Fibroblast of peridontal ligament (primary cell): ENCODE measurements around the gene HMGCL.
"Not testable (repeated sequence)": the region's sequence is repeated elsewhere in the genome, so short reads cannot be mapped to it uniquely, and the experiment has no call there.

Experiments
- DNase-seq: peaks from one replicate; pipeline ENCODE4 v3.0.0-alpha.2; 2010; ENCODE audit errors: extremely low read depth

The HMGCL gene

DNA sequence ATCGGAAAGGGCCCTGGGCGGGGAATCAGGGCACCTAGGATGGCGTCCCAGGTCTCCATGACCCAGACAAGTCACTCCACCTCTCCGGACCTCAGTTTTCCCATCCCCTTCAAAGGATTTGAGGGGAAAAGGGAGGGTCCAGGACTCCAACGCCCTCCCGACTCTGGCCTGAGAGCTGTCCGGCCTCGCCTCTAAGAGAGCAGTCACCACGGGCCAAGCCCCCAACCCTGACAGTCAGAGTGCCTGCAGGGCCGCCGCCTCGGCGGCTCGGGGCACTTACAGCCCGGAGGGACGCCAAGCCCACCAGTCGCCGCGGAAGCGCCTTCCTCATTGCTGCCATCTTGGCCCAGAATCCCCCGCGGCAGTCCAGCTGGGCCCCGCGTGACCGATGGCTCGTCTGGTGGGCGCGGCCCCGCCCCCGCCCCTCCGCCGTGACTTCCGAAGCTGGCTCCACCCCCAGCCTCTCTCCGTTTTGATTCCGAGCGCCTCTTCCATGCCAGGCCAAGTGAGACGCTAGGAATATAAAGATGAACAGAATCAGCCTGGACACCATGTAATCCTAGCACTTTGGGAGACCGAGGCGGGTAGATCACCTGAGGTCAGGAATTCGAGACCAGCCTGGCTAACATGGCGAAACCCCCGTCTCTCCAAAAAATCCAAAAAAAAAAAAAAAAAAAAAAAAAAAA lies at the start of gene HMGCL:
Gene HMGCL (minus strand): TSS at position 354 of the 686 bp plus-strand sequence. CDS start 14 bp downstream, at position 340.
- DNase-seq: peak; percentile 84

GRCh38 chr1:23872421-23872820 lies 47.2 kb upstream of the HMGCL start:
- no peak for DNase-seq

- no peak for DNase-seq
These were observed 43.8 kb upstream of the HMGCL start for GRCh38 chr1:23869051-23869450.

- DNase-seq: no peak
These were observed 43.4 kb upstream of the HMGCL start for GRCh38 chr1:23868557-23869016.

DNA sequence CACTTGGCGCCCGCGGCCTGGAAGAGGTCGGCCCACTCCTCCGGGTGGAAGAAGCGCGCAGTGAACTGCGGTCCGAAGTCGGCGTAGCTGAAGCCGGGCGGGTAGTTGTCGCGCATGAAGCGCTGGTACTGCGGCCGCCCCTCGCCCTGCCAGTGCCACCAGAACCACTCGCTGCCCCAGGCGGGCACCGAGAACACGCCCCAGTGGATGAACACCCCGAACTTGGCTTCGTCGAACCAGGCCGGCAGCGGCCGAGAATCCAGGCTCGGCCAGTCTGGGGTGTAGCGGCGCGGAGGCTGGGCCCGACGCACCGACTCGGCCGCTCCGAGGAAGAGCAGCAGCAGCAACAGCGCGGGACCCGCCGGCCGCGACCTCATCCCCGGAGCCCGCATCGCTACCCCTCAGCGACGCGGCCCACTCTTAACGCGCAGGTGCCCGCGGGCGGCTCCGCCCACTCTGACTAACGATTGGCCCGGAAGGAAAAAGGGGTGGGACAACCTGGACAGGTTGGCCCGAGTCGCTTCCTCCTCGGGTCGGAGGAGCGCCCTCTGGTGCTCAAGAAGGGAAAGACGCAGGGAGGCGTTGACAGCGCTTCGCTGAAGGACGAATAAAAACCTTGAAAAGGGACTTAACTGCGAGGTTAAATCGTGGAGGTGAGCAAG lies 42.8 kb upstream of the HMGCL start, which contains the start of gene FUCA1:
Gene FUCA1 (minus strand): TSS at position 396 of the 662 bp plus-strand sequence. CDS start 4 bp downstream, at position 392.
- DNase-seq: peak; percentile 81

- no peak for DNase-seq
These were observed 42.3 kb upstream of the HMGCL start for GRCh38 chr1:23867542-23867894.

GRCh38 chr1:23865543-23865930 lies 40.3 kb upstream of the HMGCL start:
- peak; percentile 42 for DNase-seq

DNA sequence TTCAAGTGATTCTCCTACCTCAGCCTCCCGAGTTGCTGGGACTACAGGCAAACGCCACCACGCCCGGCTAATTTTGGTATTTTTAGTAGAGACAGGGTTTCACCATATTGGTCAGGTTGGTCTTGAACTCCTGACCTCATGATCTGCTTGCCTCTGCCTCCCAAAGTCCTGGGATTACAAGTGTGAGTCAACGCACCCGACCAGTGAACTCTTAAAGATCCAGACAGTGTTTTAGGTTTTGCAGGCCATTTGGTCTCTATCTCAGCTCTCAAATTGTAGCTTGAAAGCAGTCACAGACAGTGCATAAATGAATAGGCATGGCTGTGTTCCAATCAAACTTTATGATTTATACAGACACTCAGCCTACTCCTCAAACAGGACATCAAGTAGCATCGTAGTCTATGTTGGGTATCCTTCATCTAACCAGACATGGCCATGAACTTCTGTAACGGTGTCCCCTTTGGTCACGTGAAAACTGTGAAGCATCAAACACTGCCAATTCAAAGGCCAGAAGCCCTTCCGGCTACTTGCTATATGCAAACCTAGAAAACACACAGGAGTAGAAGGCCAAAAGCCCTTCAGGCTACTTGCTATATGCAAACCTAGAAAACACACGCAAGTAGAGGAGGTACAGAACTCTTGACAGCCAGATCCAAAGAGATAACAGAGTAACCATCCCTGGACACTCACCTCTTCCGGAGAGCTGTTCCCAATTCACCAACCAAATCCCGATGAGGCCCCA lies 39.7 kb upstream of the HMGCL start:
- DNase-seq: no peak

GRCh38 chr1:23862640-23863039 lies 37.4 kb upstream of the HMGCL start:
- DNase-seq: no peak

DNA sequence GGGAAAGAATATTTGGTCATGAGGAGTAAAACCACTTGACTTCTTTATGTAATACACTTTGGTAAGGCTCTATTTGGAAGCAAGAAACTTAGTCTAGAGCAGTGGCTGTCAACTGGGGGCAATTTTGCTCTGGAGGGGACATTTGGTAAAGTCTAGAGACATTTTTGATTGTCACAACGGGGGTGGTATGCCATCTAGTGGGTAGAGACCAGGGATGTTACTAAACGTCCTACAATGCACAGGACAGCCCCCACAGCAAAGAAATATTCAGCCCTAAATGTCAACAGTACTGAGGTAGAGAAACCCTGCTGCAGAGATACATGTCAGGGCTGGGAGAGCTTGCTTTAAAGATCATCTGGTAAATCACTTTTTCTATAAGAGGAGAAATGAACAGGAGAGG lies 29.3 kb upstream of the HMGCL start:
- DNase-seq: peak; percentile 8

GRCh38 chr1:23853124-23853523 lies 27.9 kb upstream of the HMGCL start:
- not testable (repeated sequence) for DNase-seq

GRCh38 chr1:23851406-23851805 lies 26.2 kb upstream of the HMGCL start:
- DNase-seq: not testable (repeated sequence)

DNA sequence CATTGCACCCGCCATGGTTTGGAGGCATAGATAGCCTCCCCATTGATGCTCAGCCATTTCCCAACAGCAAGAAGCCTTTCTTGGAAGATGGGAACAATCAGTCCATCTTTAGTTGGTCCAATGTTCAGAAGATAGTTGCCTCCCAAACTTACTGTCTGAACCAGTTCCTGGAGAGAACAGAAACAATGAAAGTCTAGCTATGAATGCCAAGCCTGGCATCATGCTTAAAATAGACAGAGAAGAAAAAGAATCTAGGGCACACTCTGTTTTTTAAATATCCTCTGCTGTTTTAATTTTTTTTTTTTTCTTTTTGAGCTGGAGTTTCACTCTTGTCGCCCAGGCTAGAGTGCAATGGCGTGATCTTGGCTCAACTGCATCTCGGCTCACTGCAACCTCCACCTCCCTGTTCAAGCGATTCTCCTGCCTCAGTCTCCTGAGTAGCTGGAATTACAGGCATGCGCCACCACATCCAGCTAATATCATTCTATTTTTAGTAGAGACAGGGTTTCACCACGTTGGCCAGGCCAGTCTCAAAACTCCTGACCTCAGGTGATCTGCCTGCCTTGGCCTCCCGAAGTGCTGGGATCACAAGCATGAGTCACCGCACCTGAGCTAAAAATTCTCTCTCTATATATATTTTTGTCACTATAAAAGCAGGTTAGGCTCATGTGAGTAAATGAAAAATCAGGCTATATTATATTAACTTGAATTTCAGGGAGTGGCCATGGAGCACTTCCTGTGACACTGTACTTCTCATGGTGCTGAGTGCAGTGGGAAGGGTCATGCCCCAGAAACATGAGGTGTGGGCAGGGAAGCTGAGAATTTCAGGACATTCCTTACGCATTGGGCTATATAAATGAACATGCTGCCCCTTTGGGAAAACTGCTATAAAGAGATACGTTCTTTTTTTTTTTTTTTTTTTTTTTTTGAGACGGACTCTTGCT lies 23.7 kb upstream of the HMGCL start:
- DNase-seq: no peak

DNA sequence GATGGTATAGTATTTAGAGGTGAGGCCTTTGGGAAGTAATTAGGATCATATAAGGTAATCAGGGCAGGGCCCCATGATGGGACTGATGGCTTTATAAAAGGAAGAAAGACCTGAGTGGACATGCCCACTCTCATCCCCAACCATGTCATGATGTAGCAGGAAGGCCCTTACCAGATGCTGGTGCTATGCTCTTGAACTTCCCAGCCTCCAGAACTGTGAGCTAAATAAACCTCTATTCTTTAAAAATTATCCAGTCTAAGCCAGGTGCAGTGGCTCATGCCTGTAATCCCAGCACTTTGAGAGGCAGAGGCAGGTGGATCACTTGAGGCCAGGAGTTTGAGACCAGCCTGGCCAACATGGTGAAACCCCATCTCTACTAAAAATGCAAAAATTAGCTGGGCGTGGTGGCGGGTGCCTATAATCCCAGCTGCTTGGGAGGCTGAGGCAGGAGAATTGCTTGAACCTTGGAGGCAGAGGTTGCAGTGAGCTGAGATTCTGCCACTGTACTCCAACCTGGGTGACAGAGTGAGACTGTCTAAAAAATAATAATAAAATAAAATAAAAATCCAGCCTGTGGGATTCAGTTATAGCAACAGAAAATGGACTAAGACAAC lies 22.4 kb upstream of the HMGCL start:
- not testable (repeated sequence) for DNase-seq

DNA sequence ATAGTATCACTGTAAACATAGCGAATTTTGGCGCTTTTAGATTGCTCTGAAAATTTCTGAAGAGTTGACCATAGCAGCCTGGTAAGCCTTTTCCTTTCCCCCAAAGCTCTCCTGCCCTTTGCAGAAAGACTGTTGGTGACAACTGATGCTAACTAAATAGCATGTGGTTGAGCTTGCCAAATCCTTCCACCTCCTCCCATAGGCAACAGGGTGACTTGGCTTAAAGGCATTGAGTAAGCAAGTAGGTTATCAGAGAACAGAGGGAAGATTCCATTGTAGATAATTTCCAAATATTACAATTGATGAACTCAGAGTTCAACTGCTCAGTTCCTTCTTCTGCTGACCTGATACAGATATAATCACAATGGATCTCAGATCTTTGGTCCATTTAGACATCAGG lies 19.9 kb upstream of the HMGCL start:
- DNase-seq: no peak

DNA sequence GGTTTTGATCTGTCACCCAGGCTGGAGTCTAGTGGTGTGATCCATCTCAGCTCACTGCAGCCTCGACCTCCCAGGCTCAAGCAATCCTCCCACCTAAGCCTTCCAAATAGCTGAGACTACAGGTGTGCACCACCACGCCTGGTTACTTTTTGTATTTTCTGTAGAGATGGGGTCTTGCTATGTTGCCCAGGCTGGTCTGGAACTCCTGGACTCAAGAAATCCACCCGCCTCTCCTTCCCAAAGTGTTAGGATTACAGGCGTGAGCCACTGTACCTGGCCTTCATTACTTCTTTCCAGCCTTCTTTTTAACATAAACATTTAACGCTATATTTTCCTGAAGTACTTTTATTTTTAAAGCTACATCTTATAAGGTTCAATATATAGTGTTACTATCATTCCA lies 18.4 kb upstream of the HMGCL start:
- DNase-seq: no peak

DNA sequence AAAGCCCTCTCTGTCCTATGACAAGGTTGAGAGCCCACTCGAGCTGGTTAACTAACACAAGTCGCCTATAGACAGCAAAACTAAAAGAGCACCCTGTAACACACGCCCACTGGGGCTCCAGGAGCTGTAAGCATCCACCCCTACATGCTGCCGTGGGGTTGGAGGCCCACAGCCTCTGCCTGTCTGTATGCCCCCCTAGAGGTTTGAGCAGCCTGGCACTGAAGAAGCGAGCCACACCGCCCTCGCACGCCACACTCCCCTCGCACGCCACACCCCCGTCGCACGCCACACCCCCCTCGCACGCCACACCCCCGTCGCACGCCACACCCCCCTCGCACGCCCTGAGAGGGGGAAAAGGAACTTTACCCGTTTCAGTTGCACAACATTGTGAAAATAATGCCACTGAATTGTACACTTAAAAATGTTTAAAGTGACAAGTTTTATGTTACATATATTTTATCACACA lies 13.2 kb upstream of the HMGCL start:
- DNase-seq: peak; percentile 17

DNA sequence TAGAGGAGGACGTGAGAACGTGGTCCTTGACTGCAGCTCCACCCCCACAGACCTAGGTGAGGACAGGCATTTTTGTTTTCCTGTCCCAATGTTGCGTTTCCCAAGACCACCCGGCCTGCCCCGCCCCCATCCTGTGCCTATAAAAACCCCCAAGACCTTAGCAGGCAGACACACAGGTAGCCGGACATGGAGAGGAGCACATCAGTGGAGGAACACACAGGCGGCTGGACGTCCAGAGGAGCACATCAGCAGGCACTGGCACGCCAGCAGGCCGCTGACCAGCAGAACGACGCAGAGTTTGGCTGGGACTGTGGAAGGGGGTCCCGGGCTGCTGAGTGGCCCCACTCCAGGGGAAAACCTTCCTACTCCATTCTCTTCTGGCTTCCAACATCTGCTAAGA lies 12.7 kb upstream of the HMGCL start:
- no peak for DNase-seq

DNA sequence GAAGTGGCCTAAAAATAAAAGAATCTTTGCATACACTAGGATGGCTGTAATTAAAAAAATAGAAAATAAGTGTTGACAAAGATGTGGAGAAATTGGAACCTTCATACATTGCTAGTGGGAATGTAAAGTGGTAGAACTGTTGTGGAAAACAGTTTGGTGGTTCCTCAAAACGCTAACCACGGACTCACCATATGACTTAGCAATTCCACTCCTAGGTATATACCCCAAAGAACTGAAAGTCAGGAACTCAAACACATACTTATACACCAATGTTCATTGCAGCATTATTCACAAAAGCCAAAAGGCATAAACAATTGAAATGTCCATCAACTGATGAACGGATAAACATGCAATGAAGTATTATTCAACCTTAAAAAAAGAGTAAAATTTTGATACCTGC lies 10.8 kb upstream of the HMGCL start:
- DNase-seq: no peak

DNA sequence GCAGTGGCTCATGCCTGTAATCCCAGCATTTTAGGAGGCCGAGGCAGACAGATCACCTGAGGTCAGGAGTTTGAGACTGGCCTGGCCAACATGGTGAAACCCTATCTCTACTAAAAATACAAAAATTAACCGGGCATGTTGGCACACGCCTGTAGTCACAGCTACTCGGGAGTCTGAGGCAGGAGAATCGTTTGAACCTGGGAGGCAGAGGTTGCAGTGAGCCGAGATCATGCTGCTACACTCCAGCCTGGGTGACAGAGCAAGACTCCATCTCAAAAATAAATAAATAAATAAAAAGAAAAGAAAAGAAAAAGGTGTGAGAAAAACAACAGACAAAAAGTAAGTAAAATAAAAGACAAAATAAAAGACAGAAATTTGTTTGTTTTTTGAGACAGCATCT lies 8.9 kb upstream of the HMGCL start:
- DNase-seq: not testable (repeated sequence)

GRCh38 chr1:23827717-23828116 lies 2.5 kb upstream of the HMGCL start:
- DNase-seq: no peak
